NCI-H1694 (cell line): ENCODE measurements around the gene C5orf22.
A peak's percentile ranks its signal among the peaks of the same experiment; 100 is the strongest.
"Not testable (repeated sequence)": the region's sequence is repeated elsewhere in the genome, so short reads cannot be mapped to it uniquely, and the experiment has no call there.

Experiments
- DNase-seq: peaks from one replicate; lab custom pipeline; 2025; lab: John Stamatoyannopoulos, UW

C5orf22 gene

GRCh38 chr5:31554552-31554951 is 22.5 kb downstream of the C5orf22 start:
- no peak for DNase-seq

- DNase-seq, result no peak
These were observed 24.4 kb downstream of the C5orf22 start for GRCh38 chr5:31556461-31556860.

- DNase-seq, result no peak
These were observed 27.8 kb downstream of the C5orf22 start for GRCh38 chr5:31559942-31560341.

- DNase-seq, result no peak
These were observed 29.8 kb downstream of the C5orf22 start for GRCh38 chr5:31561946-31562345.

- no peak for DNase-seq
These were observed 31.1 kb downstream of the C5orf22 start for GRCh38 chr5:31563216-31563615.

- DNase-seq, result not testable (repeated sequence)
These were observed 34.3 kb downstream of the C5orf22 start for GRCh38 chr5:31566362-31566761.

GRCh38 chr5:31568302-31568835 is 36.3 kb downstream of the C5orf22 start:
- DNase-seq, result no peak

GRCh38 chr5:31569068-31569467 is 37.0 kb downstream of the C5orf22 start:
- DNase-seq, result no peak

GRCh38 chr5:31573494-31574142 is 41.5 kb downstream of the C5orf22 start:
- no peak for DNase-seq

- DNase-seq, result no peak
These were observed 42.7 kb downstream of the C5orf22 start for GRCh38 chr5:31574772-31575171.

GRCh38 chr5:31577438-31577837 is 45.3 kb downstream of the C5orf22 start:
- no peak for DNase-seq

GRCh38 chr5:31579558-31579957 is 47.5 kb downstream of the C5orf22 start:
- no peak for DNase-seq

- peak; percentile 52 for DNase-seq
These were observed 49.5 kb downstream of the C5orf22 start for GRCh38 chr5:31581498-31582099.

- no peak for DNase-seq
These were observed 51.0 kb downstream of the C5orf22 start for GRCh38 chr5:31583129-31583528.

GRCh38 chr5:31585166-31585894 is 53.2 kb downstream of the C5orf22 start:
- no peak for DNase-seq

GRCh38 chr5:31585895-31586270 is 53.8 kb downstream of the C5orf22 start:
- no peak for DNase-seq

- DNase-seq, result no peak
These were observed 55.4 kb downstream of the C5orf22 start for GRCh38 chr5:31587546-31587945.

- no peak for DNase-seq
These were observed 61.6 kb downstream of the C5orf22 start for GRCh38 chr5:31593665-31594064.

- DNase-seq, result no peak
These were observed 64.3 kb downstream of the C5orf22 start for GRCh38 chr5:31596354-31596753.

- DNase-seq, result no peak
These were observed 66.8 kb downstream of the C5orf22 start for GRCh38 chr5:31598640-31599611.

GRCh38 chr5:31602305-31602704 is 70.2 kb downstream of the C5orf22 start:
- DNase-seq, result not testable (repeated sequence)

- no peak for DNase-seq
These were observed 72.1 kb downstream of the C5orf22 start for GRCh38 chr5:31604240-31604639.
